Measurements from ENCODE around the gene TRIM63. TPM values are rescaled to one million over a fixed set of nuclear protein-coding genes. Genes with fewer than 3 reads are reported as not detected.

TRIM63 gene
- total RNA-seq, 4 donors from 2014 or later: 0.32 to 1.8 TPM; not detected in 2

- Histone ChIP-seq H3K27me3 (no peaks in the 10 kb centered on the region), H3K4me3 (no peak overlapping the region), H3K9me3 (no peaks in the 10 kb centered on the region), H3K4me1 (no peaks in the 10 kb centered on the region), H3K36me3 (no peaks in the 10 kb centered on the region), H3K27ac (no peak overlapping the region)
- intact Hi-C loops (cut with DNase I; ENCODE audit: low total_unique reads) (no loop called here), in situ Hi-C loops (cut with MboI; ENCODE audit: low pct_ligation_motif_present in 1 of 4, low pct_unique_long_range_greater_than_20kb in 1 of 4, low sequenced_read_pairs in 3 of 4) (no loop called here)
- TF ChIP-seq POLR2AphosphoS5 (IDR thresholded peaks at IDR 0.05) (no peak), EP300 (IDR thresholded peaks at IDR 0.05; ENCODE audit: low read depth) (no peak), POLR2A (IDR thresholded peaks at IDR 0.05) (no peak), CTCF (IDR thresholded peaks at IDR 0.05) (no peak)
- 67 to 92% methylated on average over 1 to 3 of the region's 3 CpGs for WGBS, 2 donors (ENCODE audit: low coverage in 1 of 2)
- no peak for DNase-seq
Measured at GRCh38 chr1:26010825-26011224, 56.6 kb downstream of the TRIM63 start.

GRCh38 chr1:26009796-26010447 lies 57.5 kb downstream of the TRIM63 start:
- H3K9me3 ChIP-seq: no peaks in the 10 kb centered on the region
- WGBS, 2 donors (ENCODE audit: low coverage in 1 of 2): 50 to 77% methylated on average over 3 to 6 of the region's 6 CpGs
- no peaks in the 10 kb centered on the region for H3K36me3 ChIP-seq
- no peak for DNase-seq
- intact Hi-C loops (cut with DNase I; ENCODE audit: low total_unique reads): no loop called here
- TF ChIP-seq CTCF (IDR thresholded peaks at IDR 0.05) (no peak), POLR2A (IDR thresholded peaks at IDR 0.05) (no peak), EP300 (IDR thresholded peaks at IDR 0.05; ENCODE audit: low read depth) (no peak), POLR2AphosphoS5 (IDR thresholded peaks at IDR 0.05) (no peak)
- no peaks in the 10 kb centered on the region for H3K4me1 ChIP-seq
- no peaks in the 10 kb centered on the region for H3K27me3 ChIP-seq
- no peak overlapping the region for H3K4me3 ChIP-seq
- in situ Hi-C loops (cut with MboI; ENCODE audit: low pct_ligation_motif_present in 1 of 4, low pct_unique_long_range_greater_than_20kb in 1 of 4, low sequenced_read_pairs in 3 of 4): loop anchor here in 1 of 4 donors (10.0 kb wide), 1 partner anchor 115 kb away; no protein-coding TSS in a partner anchor
- no peak overlapping the region for H3K27ac ChIP-seq

- Histone ChIP-seq H3K4me1 (no peaks in the 10 kb centered on the region), H3K27me3 (no peaks in the 10 kb centered on the region), H3K36me3 (no peaks in the 10 kb centered on the region), H3K27ac (no peak overlapping the region), H3K9me3 (no peaks in the 10 kb centered on the region), H3K4me3 (no peak overlapping the region)
- TF ChIP-seq EP300 (IDR thresholded peaks at IDR 0.05; ENCODE audit: low read depth) (no peak), POLR2AphosphoS5 (IDR thresholded peaks at IDR 0.05) (no peak), POLR2A (IDR thresholded peaks at IDR 0.05) (no peak), CTCF (IDR thresholded peaks at IDR 0.05) (no peak)
- in situ Hi-C loops (cut with MboI; ENCODE audit: low pct_ligation_motif_present in 1 of 4, low pct_unique_long_range_greater_than_20kb in 1 of 4, low sequenced_read_pairs in 3 of 4): loop anchor here in 1 of 4 donors (10.0 kb wide), 1 partner anchor 112 kb away; no protein-coding TSS in a partner anchor
- intact Hi-C loops (cut with DNase I; ENCODE audit: low total_unique reads): no loop called here
- WGBS, 2 donors (ENCODE audit: low coverage in 1 of 2): 87 to 91% methylated on average over 10 to 16 of the region's 16 CpGs
- no peak for DNase-seq
Measured at GRCh38 chr1:26006710-26007109, 60.7 kb downstream of the TRIM63 start.

- no peak overlapping the region for H3K4me3 ChIP-seq
- no peaks in the 10 kb centered on the region for H3K27me3 ChIP-seq
- no peaks in the 10 kb centered on the region for H3K9me3 ChIP-seq
- in situ Hi-C loops (cut with MboI; ENCODE audit: low pct_ligation_motif_present in 1 of 4, low pct_unique_long_range_greater_than_20kb in 1 of 4, low sequenced_read_pairs in 3 of 4) (loop anchor here in 1 of 4 donors (10.0 kb wide), 1 partner anchor 111 kb away; no protein-coding TSS in a partner anchor), intact Hi-C loops (cut with DNase I; ENCODE audit: low total_unique reads) (no loop called here)
- WGBS, 2 donors (ENCODE audit: low coverage in 1 of 2): 40 to 70% methylated on average over 1 to 4 of the region's 4 CpGs
- H3K4me1 ChIP-seq: no peaks in the 10 kb centered on the region
- TF ChIP-seq POLR2A (IDR thresholded peaks at IDR 0.05): no peak
- TF ChIP-seq POLR2AphosphoS5 (IDR thresholded peaks at IDR 0.05): no peak
- no peak for TF ChIP-seq EP300 (IDR thresholded peaks at IDR 0.05; ENCODE audit: low read depth)
- TF ChIP-seq CTCF (IDR thresholded peaks at IDR 0.05): no peak
- H3K27ac ChIP-seq: no peak overlapping the region
- H3K36me3 ChIP-seq: no peaks in the 10 kb centered on the region
- DNase-seq: no peak
Measured at GRCh38 chr1:26005434-26006105, 61.9 kb downstream of the TRIM63 start.
